Activated T-cell treated with anti-CD3 and anti-CD28 coated beads, Interleukin-2, amount 50 U/mL, for 24 hours (primary cell): ENCODE measurements around the gene GRM5.

Experiments used
- DNase-seq: peaks from one replicate; pipeline ENCODE4 v3.0.0-alpha.2; 2020
- H3K27ac Mint-ChIP-seq: 2 replicates; pipeline ENCODE4 v1.8.0; 2020; ENCODE audit warnings: mild to moderate bottlenecking, mixed read lengths
- H3K27me3 Mint-ChIP-seq: 2 replicates; pipeline ENCODE4 v1.8.0; 2020; ENCODE audit warnings: mixed read lengths
- H3K36me3 Mint-ChIP-seq: 2 replicates; pipeline ENCODE4 v1.8.0; 2020; ENCODE audit warnings: low read depth, mixed read lengths
- H3K4me1 Mint-ChIP-seq: 2 replicates; pipeline ENCODE4 v1.8.0; 2020; ENCODE audit warnings: low read depth, mixed read lengths
- H3K4me3 Mint-ChIP-seq: 2 replicates; pipeline ENCODE4 v1.8.0; 2020; ENCODE audit warnings: mild to moderate bottlenecking, moderate library complexity, mixed read lengths
- H3K9me3 Mint-ChIP-seq: 2 replicates; pipeline ENCODE4 v1.8.0; 2020; ENCODE audit warnings: mixed read lengths

The GRM5 gene

GRCh38 chr11:88657076-88657738, 408.6 kb downstream of the GRM5 start:
- Mint-ChIP-seq H3K36me3 (no peaks in the 10 kb centered on the region), H3K27ac (no peak overlapping the region), H3K9me3 (no peaks in the 10 kb centered on the region), H3K27me3 (no peaks in the 10 kb centered on the region), H3K4me1 (peaks cover 14% of the 10 kb centered on the region), H3K4me3 (no peak overlapping the region)
- DNase-seq: no peak

- peaks cover 14% of the 10 kb centered on the region for H3K4me1 Mint-ChIP-seq
- no peaks in the 10 kb centered on the region for H3K9me3 Mint-ChIP-seq
- no peak for DNase-seq
- no peak overlapping the region for H3K27ac Mint-ChIP-seq
- no peak overlapping the region for H3K4me3 Mint-ChIP-seq
- no peaks in the 10 kb centered on the region for H3K27me3 Mint-ChIP-seq
- H3K36me3 Mint-ChIP-seq: no peaks in the 10 kb centered on the region
Measured at GRCh38 chr11:88656283-88656682, 409.5 kb downstream of the GRM5 start.

DNA sequence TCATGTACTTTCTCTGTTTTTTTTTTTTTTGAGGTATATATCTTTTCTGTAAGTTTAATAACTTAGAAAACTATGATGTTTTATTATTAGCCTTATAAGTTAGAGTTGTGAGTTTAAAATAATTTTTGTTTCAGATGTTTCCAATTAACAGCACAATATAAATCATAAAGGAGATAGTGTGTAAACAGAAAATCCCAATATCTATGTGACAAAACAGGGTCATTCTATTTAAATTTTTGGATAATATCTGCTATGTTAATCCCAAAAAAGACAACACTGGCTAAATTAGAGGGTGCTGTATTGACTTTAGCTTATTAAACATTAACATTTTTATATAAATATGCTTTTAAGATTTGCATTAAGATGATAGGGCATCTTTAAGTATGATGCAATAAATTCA, 410.1 kb downstream of the GRM5 start:
- H3K27me3 Mint-ChIP-seq: no peaks in the 10 kb centered on the region
- no peaks in the 10 kb centered on the region for H3K36me3 Mint-ChIP-seq
- no peak for DNase-seq
- peaks cover 14% of the 10 kb centered on the region for H3K4me1 Mint-ChIP-seq
- no peak overlapping the region for H3K4me3 Mint-ChIP-seq
- no peaks in the 10 kb centered on the region for H3K9me3 Mint-ChIP-seq
- no peak overlapping the region for H3K27ac Mint-ChIP-seq

- H3K27me3 Mint-ChIP-seq: no peaks in the 10 kb centered on the region
- no peak overlapping the region for H3K4me3 Mint-ChIP-seq
- peaks cover 14% of the 10 kb centered on the region for H3K4me1 Mint-ChIP-seq
- H3K9me3 Mint-ChIP-seq: no peaks in the 10 kb centered on the region
- H3K27ac Mint-ChIP-seq: no peak overlapping the region
- no peaks in the 10 kb centered on the region for H3K36me3 Mint-ChIP-seq
- DNase-seq: no peak
Measured at GRCh38 chr11:88655196-88655595, 410.6 kb downstream of the GRM5 start.

DNA sequence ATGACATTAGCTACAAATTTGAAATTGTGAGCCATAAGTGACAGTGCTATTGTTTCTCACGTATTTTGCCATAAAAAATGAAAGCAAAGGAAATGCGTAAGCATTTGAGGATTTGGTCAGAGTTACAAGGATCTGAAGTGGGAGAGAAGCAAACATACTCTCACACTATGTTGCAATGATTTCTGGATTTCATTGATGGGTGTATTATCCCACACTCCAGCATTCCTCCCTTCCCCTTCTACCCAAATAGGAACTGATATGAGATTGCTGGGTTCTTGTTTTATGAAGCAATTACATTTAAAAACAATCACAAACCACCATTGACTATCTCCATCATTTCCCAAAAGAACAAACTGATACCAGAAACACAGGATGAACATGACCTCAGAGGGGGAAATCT, 414.2 kb downstream of the GRM5 start:
- no peaks in the 10 kb centered on the region for H3K36me3 Mint-ChIP-seq
- H3K4me1 Mint-ChIP-seq: peaks cover 1% of the 10 kb centered on the region
- H3K27me3 Mint-ChIP-seq: no peaks in the 10 kb centered on the region
- H3K4me3 Mint-ChIP-seq: no peak overlapping the region
- no peaks in the 10 kb centered on the region for H3K9me3 Mint-ChIP-seq
- no peak for DNase-seq
- no peak overlapping the region for H3K27ac Mint-ChIP-seq

- DNase-seq: no peak
- H3K4me1 Mint-ChIP-seq: no peaks in the 10 kb centered on the region
- H3K36me3 Mint-ChIP-seq: no peaks in the 10 kb centered on the region
- H3K4me3 Mint-ChIP-seq: no peak overlapping the region
- no peaks in the 10 kb centered on the region for H3K27me3 Mint-ChIP-seq
- peaks cover 4% of the 10 kb centered on the region for H3K9me3 Mint-ChIP-seq
- H3K27ac Mint-ChIP-seq: no peak overlapping the region
Measured at GRCh38 chr11:88644724-88645123, 421.1 kb downstream of the GRM5 start.

DNA sequence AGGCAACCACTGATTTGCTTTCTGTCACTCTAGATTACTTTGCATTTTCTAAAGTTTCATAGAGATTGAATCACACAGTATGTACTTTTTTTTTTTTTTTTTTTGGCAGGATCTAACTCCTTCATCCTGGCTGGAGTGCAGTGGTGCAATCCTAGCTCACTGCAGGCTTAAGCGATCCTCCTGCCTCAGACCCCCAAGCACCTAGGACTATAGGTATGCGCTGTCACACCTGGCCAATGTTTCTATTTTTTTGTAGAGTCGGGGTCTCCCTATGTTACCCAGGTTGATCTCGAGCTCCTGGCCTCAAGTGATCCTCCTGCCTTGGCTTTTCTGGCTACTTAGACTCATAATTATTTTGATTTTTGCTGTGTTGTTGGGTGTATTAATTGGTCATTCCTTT, 433.6 kb downstream of the GRM5 start:
- Mint-ChIP-seq H3K27me3 (no peaks in the 10 kb centered on the region), H3K4me1 (no peaks in the 10 kb centered on the region), H3K27ac (no peak overlapping the region), H3K9me3 (no peaks in the 10 kb centered on the region), H3K4me3 (no peak overlapping the region), H3K36me3 (no peaks in the 10 kb centered on the region)
- DNase-seq: no peak

GRCh38 chr11:88631497-88631896, 434.3 kb downstream of the GRM5 start:
- Mint-ChIP-seq H3K27ac (no peak overlapping the region), H3K9me3 (no peaks in the 10 kb centered on the region), H3K27me3 (no peaks in the 10 kb centered on the region), H3K4me1 (no peaks in the 10 kb centered on the region), H3K36me3 (no peaks in the 10 kb centered on the region), H3K4me3 (no peak overlapping the region)
- DNase-seq: no peak

- Mint-ChIP-seq H3K27ac (no peak overlapping the region), H3K4me1 (no peaks in the 10 kb centered on the region), H3K9me3 (no peaks in the 10 kb centered on the region), H3K36me3 (no peaks in the 10 kb centered on the region), H3K4me3 (no peak overlapping the region), H3K27me3 (no peaks in the 10 kb centered on the region)
- DNase-seq: no peak
Measured at GRCh38 chr11:88629496-88629895, 436.3 kb downstream of the GRM5 start.

DNA sequence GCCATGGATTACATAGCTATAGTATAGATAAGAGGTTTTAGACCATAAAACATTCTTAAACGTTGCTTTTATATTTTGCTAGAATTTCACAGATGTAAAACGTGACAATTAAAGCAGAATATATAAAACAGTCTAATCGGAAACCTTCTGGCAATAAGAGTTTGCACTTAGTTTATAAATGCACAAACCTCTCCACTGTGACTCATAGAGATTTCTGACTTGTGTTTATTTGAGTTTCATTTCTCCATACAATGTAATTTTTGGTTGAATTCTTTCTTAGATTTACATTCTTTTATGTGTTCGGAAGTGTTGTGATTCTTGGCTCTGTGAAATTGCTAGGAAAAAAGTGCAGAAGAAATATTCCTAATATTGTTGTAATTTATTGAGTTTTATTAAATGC, 439.6 kb downstream of the GRM5 start:
- H3K4me1 Mint-ChIP-seq: no peaks in the 10 kb centered on the region
- H3K9me3 Mint-ChIP-seq: no peaks in the 10 kb centered on the region
- no peak overlapping the region for H3K27ac Mint-ChIP-seq
- no peak overlapping the region for H3K4me3 Mint-ChIP-seq
- H3K36me3 Mint-ChIP-seq: no peaks in the 10 kb centered on the region
- no peaks in the 10 kb centered on the region for H3K27me3 Mint-ChIP-seq
- no peak for DNase-seq

DNA sequence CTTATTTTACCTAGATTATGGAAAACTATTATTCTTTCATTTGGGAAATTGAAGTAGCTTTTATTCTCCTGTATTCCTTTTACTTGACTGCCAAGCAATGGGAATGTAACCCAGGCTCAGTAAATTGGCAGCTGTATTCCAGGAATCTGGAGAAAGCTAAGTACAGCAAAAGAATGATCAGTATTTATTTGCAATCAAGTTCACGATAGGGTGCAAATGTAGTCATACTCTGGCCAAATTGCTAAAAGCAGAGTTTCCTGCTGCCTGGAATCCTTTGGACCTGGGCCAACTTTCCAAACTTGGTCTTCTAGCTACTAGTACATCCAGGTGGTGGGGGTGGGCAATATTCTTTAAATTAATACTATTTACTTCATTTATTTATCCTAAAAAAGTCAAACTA, 442.3 kb downstream of the GRM5 start:
- no peaks in the 10 kb centered on the region for H3K27me3 Mint-ChIP-seq
- no peaks in the 10 kb centered on the region for H3K4me1 Mint-ChIP-seq
- H3K4me3 Mint-ChIP-seq: no peak overlapping the region
- H3K36me3 Mint-ChIP-seq: no peaks in the 10 kb centered on the region
- no peak for DNase-seq
- H3K27ac Mint-ChIP-seq: no peak overlapping the region
- no peaks in the 10 kb centered on the region for H3K9me3 Mint-ChIP-seq

DNA sequence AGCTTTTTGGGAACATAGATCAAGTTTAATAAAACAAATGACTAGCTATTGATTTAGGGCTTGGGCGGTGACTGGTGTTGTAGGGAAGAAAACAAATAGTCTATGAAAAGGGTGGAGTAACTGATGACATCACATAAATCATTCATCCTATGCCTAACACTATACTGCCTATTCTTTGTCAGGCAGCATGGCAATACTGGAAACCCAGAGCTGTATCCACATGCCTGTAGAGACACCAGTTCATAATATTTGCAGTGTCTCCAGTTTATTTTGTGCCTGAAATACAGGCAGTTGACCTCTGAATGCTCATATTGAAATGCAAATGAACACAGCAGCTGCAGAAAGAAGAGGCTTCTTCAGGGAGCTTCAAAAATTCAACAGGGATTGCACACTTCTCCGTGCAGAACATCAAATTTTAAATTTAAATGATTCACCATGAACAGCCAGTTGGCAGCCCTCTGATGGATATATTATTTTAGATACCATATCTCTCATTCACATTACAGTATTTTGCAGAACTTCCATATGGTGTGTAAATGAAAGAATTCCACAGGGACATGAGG, 445.1 kb downstream of the GRM5 start:
- H3K4me3 Mint-ChIP-seq: no peak overlapping the region
- no peaks in the 10 kb centered on the region for H3K4me1 Mint-ChIP-seq
- no peak for DNase-seq
- H3K27me3 Mint-ChIP-seq: no peaks in the 10 kb centered on the region
- no peaks in the 10 kb centered on the region for H3K9me3 Mint-ChIP-seq
- H3K27ac Mint-ChIP-seq: no peak overlapping the region
- no peaks in the 10 kb centered on the region for H3K36me3 Mint-ChIP-seq

GRCh38 chr11:88619656-88620385, 446.0 kb downstream of the GRM5 start:
- DNase-seq: no peak
- Mint-ChIP-seq H3K27me3 (no peaks in the 10 kb centered on the region), H3K4me1 (no peaks in the 10 kb centered on the region), H3K4me3 (no peak overlapping the region), H3K36me3 (no peaks in the 10 kb centered on the region), H3K9me3 (no peaks in the 10 kb centered on the region), H3K27ac (no peak overlapping the region)

DNA sequence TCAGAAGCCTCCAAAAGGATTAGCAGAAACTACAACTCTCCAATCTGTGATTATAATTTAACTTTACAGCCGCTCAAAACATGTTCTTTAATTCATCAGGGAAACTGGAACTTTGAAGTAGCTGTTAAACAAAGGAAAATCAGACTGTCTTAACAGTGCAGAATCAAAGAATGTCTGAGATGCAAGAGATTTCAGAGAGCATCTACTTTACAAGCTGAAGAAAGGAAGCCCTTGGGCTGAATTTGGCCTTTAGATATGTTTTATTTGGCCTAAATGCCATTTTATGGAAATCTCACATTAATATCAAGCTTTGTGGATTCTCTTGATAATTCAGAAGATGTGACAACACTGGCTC, 446.7 kb downstream of the GRM5 start:
- DNase-seq: no peak
- no peaks in the 10 kb centered on the region for H3K36me3 Mint-ChIP-seq
- no peaks in the 10 kb centered on the region for H3K9me3 Mint-ChIP-seq
- no peak overlapping the region for H3K4me3 Mint-ChIP-seq
- no peak overlapping the region for H3K27ac Mint-ChIP-seq
- H3K4me1 Mint-ChIP-seq: no peaks in the 10 kb centered on the region
- H3K27me3 Mint-ChIP-seq: no peaks in the 10 kb centered on the region

- H3K9me3 Mint-ChIP-seq: no peaks in the 10 kb centered on the region
- no peak overlapping the region for H3K27ac Mint-ChIP-seq
- H3K27me3 Mint-ChIP-seq: no peaks in the 10 kb centered on the region
- no peaks in the 10 kb centered on the region for H3K4me1 Mint-ChIP-seq
- no peaks in the 10 kb centered on the region for H3K36me3 Mint-ChIP-seq
- DNase-seq: no peak
- H3K4me3 Mint-ChIP-seq: no peak overlapping the region
Measured at GRCh38 chr11:88618327-88619070, 447.3 kb downstream of the GRM5 start.
